CD4-positive, alpha-beta T cell treated with Interleukin-1 beta for 1 hour (primary cell): ENCODE measurements around the gene KRT36.

Experiments
- DNase-seq, 2 donors: peaks; one replicate each; pipeline ENCODE4 v3.0.0-alpha.2; 2020 to 2022

KRT36 gene

GRCh38 chr17:41521574-41522261 is 32.0 kb upstream of the KRT36 start:
- no peak for DNase-seq

- DNase-seq: no peak
Observed at GRCh38 chr17:41520821-41521521, 31.3 kb upstream of the KRT36 start.

GRCh38 chr17:41519501-41520224 is 30.0 kb upstream of the KRT36 start:
- DNase-seq: no peak

GRCh38 chr17:41518789-41519449 is 29.2 kb upstream of the KRT36 start, which contains the start of gene KRT15:
TSS of gene KRT15 (minus strand) at chr17:41518890. CDS start at chr17:41518827, 63 bp downstream.
- DNase-seq: no peak

DNA sequence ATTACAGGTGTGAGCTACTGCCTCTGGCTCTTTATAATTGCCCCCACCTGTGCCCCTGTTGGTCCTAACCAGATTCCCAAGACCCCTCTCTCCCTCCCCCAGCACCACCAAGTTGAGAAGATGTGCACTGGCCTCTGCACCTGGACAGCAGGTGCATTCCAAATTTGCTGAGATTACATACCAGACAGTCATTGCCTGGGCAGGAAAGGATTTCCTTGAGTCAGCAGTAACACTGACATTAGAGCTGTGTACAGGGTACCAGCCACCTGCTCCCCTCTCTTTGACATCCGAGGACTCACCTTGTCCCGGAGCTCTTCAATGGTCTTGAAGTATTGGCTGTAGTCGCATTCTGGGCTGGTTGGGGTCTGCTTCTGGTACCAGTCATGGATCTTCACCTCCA is 28.3 kb upstream of the KRT36 start:
- no peak for DNase-seq

- no peak for DNase-seq
Observed at GRCh38 chr17:41516830-41517283, 27.1 kb upstream of the KRT36 start.

GRCh38 chr17:41516147-41516829 is 26.6 kb upstream of the KRT36 start:
- DNase-seq: no peak

DNA sequence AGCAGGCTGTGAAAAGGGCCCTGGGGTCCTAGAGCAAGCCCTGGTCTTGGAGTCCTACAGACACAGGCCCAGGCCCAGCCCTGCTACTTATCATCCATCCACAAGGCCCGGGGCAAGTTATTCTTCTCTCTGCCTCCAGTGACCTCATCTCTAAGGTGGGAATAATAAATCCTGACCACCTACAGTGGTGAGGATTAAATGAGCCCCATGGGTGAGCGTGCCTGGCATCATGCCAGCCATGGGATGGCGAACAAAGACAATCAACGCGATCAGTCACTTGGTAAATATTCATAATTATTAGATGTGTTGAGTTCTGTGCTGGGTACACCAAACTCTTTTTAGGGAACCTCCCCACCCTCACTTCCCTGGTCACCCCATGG is 23.4 kb upstream of the KRT36 start:
- no peak for DNase-seq

GRCh38 chr17:41512546-41513167 is 22.9 kb upstream of the KRT36 start:
- peak in 1 of 2 donors; percentile 9 for DNase-seq

- no peak for DNase-seq
Observed at GRCh38 chr17:41511716-41512115, 22.0 kb upstream of the KRT36 start.

GRCh38 chr17:41511116-41511515 is 21.4 kb upstream of the KRT36 start:
- no peak for DNase-seq

- DNase-seq: no peak
Observed at GRCh38 chr17:41510251-41511065, 20.7 kb upstream of the KRT36 start.

- DNase-seq: no peak
Observed at GRCh38 chr17:41507315-41507880, 17.7 kb upstream of the KRT36 start.

GRCh38 chr17:41505809-41506767 is 16.4 kb upstream of the KRT36 start:
- DNase-seq: no peak

GRCh38 chr17:41505007-41505808 is 15.5 kb upstream of the KRT36 start, which contains the start of gene KRT13:
TSS of gene KRT13 (minus strand) at chr17:41505612. CDS start at chr17:41505550, 62 bp downstream.
- DNase-seq: no peak

GRCh38 chr17:41504246-41504977 is 14.7 kb upstream of the KRT36 start:
- no peak for DNase-seq

DNA sequence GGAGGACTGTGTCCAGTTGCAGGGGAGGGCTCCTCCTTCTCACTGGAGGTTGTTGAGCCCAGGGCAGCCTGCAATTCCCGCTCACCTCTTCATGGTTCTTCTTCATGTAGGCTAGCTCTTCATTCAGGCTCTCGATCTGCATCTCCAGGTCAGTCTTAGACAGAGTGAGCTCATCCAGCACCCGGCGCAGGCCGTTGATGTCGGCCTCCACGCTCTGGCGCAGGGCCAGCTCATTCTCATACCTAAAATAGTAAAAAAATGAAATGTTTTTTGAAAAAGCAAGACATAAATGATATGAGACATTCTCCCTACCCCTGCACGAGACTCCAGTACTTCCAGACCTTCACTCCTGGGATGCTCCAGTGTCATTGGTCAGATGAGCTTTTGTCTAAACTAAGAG is 13.5 kb upstream of the KRT36 start:
- no peak for DNase-seq
